Fibroblast of lung (primary cell): ENCODE results near the gene PITRM1. TPM values are rescaled to one million over a fixed set of nuclear protein-coding genes. Genes with fewer than 3 reads are reported as not detected.
"Not testable (repeated sequence)": the region's sequence is repeated elsewhere in the genome, so short reads cannot be mapped to it uniquely, and the experiment has no call there.

ENCODE experiments used
- DNase-seq, 2 donors: peaks; one replicate each; pipeline versions ENCODE4 v3.0.0 to v3.0.0-alpha.2; 2010; ENCODE audit warnings: low read depth in 2 of 2
- H2AFZ ChIP-seq: 2 replicates; pipeline ENCODE4 v1.5.1; 2012; ENCODE audit warnings: low read length, control low read depth, inconsistent platforms
- H3K27ac ChIP-seq: 2 replicates; pipeline ENCODE4 v1.5.1; 2011; ENCODE audit warnings: low read length, control low read depth; ENCODE audit not compliant: insufficient read depth
- H3K27me3 ChIP-seq: 2 replicates; pipeline ENCODE4 v1.5.1; 2011; ENCODE audit warnings: mild to moderate bottlenecking, low read length; ENCODE audit not compliant: control insufficient read depth, insufficient read depth
- H3K36me3 ChIP-seq: 2 replicates; pipeline ENCODE4 v1.5.1; 2011; ENCODE audit warnings: low read length; ENCODE audit not compliant: control insufficient read depth, insufficient read depth
- H3K4me1 ChIP-seq: 2 replicates; pipeline ENCODE4 v1.5.1; 2011; ENCODE audit warnings: low read length; ENCODE audit not compliant: control insufficient read depth, insufficient read depth; ENCODE audit errors: extremely low read depth
- H3K4me2 ChIP-seq: 2 replicates; pipeline ENCODE4 v1.5.1; 2011; ENCODE audit warnings: low read length, control low read depth; ENCODE audit not compliant: insufficient read depth; ENCODE audit errors: extremely low read depth
- H3K4me3 ChIP-seq, 4 experiments: fragments of 200-600 bp in 1 of 4; sonication (generic) in 1 of 4; replicated peaks in 1 of 4; 2 replicates each; pipeline ENCODE4 v1.5.1; 2011 to 2016; ENCODE audit warnings: low read length in 4 of 4, low read depth in 3 of 4, mild to moderate bottlenecking in 3 of 4, control low read depth in 2 of 4, inconsistent platforms in 1 of 4, mixed read lengths in 1 of 4; ENCODE audit not compliant: insufficient read depth in 1 of 4; ENCODE audit errors: control extremely low read depth in 1 of 4
- H3K79me2 ChIP-seq: 2 replicates; pipeline ENCODE4 v1.5.1; 2012; ENCODE audit warnings: mild to moderate bottlenecking, low read length, inconsistent platforms; ENCODE audit not compliant: control insufficient read depth, insufficient read depth
- H3K9ac ChIP-seq: 2 replicates; pipeline ENCODE4 v1.5.1; 2011; ENCODE audit warnings: mild to moderate bottlenecking, low read length, control low read depth; ENCODE audit not compliant: insufficient read depth
- H3K9me3 ChIP-seq: 2 replicates; pipeline ENCODE4 v1.5.1; 2012; ENCODE audit warnings: low read depth, low read length; ENCODE audit not compliant: control insufficient read depth, insufficient read depth
- H4K20me1 ChIP-seq: 2 replicates; pipeline ENCODE4 v1.5.1; 2011; ENCODE audit warnings: low read length; ENCODE audit not compliant: control insufficient read depth, insufficient read depth; ENCODE audit errors: extremely low read depth
- EZH2 ChIP-seq: IDR thresholded peaks from 2 replicates; pipeline ENCODE4 v1.5.1; 2012; ENCODE audit warnings: low read length, control low read depth, mild to moderate bottlenecking; ENCODE audit errors: missing control alignments
- polyA plus RNA-seq, 2 donors: library from polyadenylated mRNA; depleted of rRNA in 1 of 2; stranded (reverse) in 1 of 2; unstranded in 1 of 2; fragments of >200 nt; gene quantifications; 2 replicates each; pipeline ENCODE4 v1.2.1, GENCODE V29; 2011 to 2012; ENCODE audit warnings: missing spikeins in 1 of 2
- total RNA-seq: library from RNA; depleted of rRNA; stranded (reverse); fragments of >200 nt; gene quantifications from 2 replicates; pipeline ENCODE4 v1.2.1, GENCODE V29; 2014
- TF ChIP-seq, protein P1 (sequence below), 2 donors: IDR thresholded peaks in 1 of 2; conservative IDR thresholded peaks in 1 of 2; 1 replicate in 1 of 2; 2 replicates in 1 of 2; pipeline ENCODE4 v1.5.1; 2011 to 2012; ENCODE audit warnings: low read length in 2 of 2, control low read depth in 1 of 2, inconsistent platforms in 1 of 2, low read depth in 1 of 2, mild to moderate bottlenecking in 1 of 2

PITRM1 gene
- total and polyA plus RNA-seq, 2 donors (not counting 1 experiment from before 2014, with no cell fraction given): 53.1 to 73.7 TPM

DNA sequence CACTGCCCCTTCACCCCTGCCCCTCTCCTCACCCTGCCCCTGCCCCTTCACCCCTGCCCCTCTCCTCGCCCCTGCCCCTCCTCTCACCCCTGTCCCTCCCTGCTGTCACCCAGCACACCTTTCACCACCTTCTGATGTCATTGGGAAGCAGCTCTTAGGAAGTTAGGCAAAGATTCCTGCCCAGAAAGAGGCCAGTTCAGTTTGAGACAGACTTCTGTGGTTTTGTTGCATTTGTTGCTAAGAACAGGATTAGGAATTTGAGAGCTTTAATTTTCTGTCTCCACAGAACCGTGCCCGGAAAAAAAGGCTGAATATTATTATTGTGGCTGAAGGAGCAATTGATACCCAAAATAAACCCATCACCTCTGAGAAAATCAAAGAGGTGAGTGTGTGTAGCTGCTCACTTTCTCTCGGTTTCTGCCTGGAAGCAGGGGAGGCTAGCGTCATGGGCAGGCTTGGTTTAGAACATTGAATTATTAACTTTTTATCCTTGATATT, 65.6 kb downstream of the PITRM1 start:
- H3K36me3 ChIP-seq: peaks cover 33% of the 10 kb centered on the region

DNA sequence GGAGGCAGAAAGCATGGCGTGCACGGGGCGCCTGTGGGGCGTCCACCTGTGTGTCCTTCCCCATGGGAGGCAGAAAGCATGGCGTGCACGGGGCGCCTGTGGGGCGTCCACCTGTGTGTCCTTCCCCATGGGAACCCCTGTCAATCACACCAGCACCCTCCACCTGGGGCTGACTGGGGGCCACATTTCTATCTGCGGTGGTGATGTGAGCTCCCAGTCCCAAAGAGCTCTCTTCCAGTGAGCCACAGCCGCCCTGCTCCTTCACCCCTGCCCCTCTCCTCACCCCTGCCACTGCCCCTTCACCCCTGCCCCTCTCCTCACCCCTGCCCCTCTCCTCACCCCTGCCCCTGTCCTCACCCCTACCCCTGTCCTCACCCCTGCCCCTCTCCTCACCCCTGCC, 66.3 kb downstream of the PITRM1 start:
- H3K27me3 ChIP-seq, DNase-seq, H2AFZ ChIP-seq, H3K27ac ChIP-seq, H3K9ac ChIP-seq, H3K4me2 ChIP-seq, H3K4me1 ChIP-seq, H3K79me2 ChIP-seq, H3K9me3 ChIP-seq, H3K4me3 ChIP-seq, H4K20me1 ChIP-seq: not testable (repeated sequence)
- H3K36me3 ChIP-seq: peaks cover 35% of the 10 kb centered on the region

More for the DNA sequence above, 65.6 kb downstream of the PITRM1 start:
- Histone ChIP-seq H3K27ac (peak overlapping the region; percentile 84), H3K4me1 (no peaks in the 10 kb centered on the region), H3K9ac (peak overlapping the region; percentile 32), H4K20me1 (no peaks in the 10 kb centered on the region), H3K27me3 (no peaks in the 10 kb centered on the region), H3K9me3 (no peaks in the 10 kb centered on the region), H3K79me2 (peaks cover 10% of the 10 kb centered on the region), H2AFZ (no peak overlapping the region), H3K4me2 (peak overlapping the region; percentile 45), H3K4me3 (peak overlapping the region in 2 of 4 experiments; percentile 0 to 29)
- peak in 1 of 2 donors; percentile 83 for DNase-seq
- no peak for TF ChIP-seq EZH2
- TF ChIP-seq, protein P1, sequence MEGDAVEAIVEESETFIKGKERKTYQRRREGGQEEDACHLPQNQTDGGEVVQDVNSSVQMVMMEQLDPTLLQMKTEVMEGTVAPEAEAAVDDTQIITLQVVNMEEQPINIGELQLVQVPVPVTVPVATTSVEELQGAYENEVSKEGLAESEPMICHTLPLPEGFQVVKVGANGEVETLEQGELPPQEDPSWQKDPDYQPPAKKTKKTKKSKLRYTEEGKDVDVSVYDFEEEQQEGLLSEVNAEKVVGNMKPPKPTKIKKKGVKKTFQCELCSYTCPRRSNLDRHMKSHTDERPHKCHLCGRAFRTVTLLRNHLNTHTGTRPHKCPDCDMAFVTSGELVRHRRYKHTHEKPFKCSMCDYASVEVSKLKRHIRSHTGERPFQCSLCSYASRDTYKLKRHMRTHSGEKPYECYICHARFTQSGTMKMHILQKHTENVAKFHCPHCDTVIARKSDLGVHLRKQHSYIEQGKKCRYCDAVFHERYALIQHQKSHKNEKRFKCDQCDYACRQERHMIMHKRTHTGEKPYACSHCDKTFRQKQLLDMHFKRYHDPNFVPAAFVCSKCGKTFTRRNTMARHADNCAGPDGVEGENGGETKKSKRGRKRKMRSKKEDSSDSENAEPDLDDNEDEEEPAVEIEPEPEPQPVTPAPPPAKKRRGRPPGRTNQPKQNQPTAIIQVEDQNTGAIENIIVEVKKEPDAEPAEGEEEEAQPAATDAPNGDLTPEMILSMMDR (conservative IDR thresholded peaks at IDR 0.05 in 1 of 2, IDR thresholded peaks at IDR 0.05 in 1 of 2; ENCODE audit: low read depth in 1 of 2, low read length in 2 of 2): no peak

DNA sequence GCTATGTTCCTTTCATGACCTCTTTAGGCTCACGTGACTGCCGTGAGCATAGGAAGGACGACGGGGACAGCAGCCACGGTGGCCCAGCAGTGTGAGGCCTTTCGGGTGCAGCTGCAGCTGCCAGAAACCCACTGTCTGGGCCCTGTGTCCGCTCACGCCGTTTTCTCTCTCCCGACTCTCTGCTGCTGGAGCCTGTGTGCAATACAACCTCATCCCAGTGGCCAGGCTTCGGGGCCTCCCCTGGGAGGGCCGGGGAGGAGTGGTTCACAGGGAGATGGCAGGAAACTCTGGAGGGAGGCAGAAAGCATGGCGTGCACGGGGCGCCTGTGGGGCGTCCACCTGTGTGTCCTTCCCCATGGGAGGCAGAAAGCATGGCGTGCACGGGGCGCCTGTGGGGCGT, 66.7 kb downstream of the PITRM1 start:
- H3K79me2 ChIP-seq: peaks cover 9% of the 10 kb centered on the region
- no peaks in the 10 kb centered on the region for H3K9me3 ChIP-seq
- H3K9ac ChIP-seq: no peak overlapping the region
- H3K4me1 ChIP-seq: no peaks in the 10 kb centered on the region
- no peaks in the 10 kb centered on the region for H4K20me1 ChIP-seq
- H2AFZ ChIP-seq: no peak overlapping the region
- H3K27me3 ChIP-seq: no peaks in the 10 kb centered on the region
- H3K4me2 ChIP-seq: no peak overlapping the region
- H3K36me3 ChIP-seq: peaks cover 34% of the 10 kb centered on the region
- no peak overlapping the region for H3K27ac ChIP-seq
- H3K4me3 ChIP-seq: no peak overlapping the region
- no peak for DNase-seq
- TF ChIP-seq EZH2: no peak
- TF ChIP-seq, protein P1 (conservative IDR thresholded peaks at IDR 0.05 in 1 of 2, IDR thresholded peaks at IDR 0.05 in 1 of 2; ENCODE audit: low read depth in 1 of 2, low read length in 2 of 2): no peak
